SIG-M5 treated with dmso at 0.1 percent for 504 hours (cell line): Measurements from ENCODE around the gene ZNF71.
"Not testable (repeated sequence)": the region's sequence is repeated elsewhere in the genome, so short reads cannot be mapped to it uniquely, and the experiment has no call there.

ENCODE experiments used
- DNase-seq: peaks from one replicate; lab custom pipeline; 2025; ENCODE audit not compliant: unreplicated experiment; lab: John Stamatoyannopoulos, UW

ZNF71 gene

GRCh38 chr19:56622374-56622773 lies 27.3 kb downstream of the ZNF71 start:
- no peak for DNase-seq

- DNase-seq = no peak
Observed at GRCh38 chr19:56623006-56623405, 27.9 kb downstream of the ZNF71 start.

GRCh38 chr19:56625708-56626107 lies 30.6 kb downstream of the ZNF71 start:
- no peak for DNase-seq

- DNase-seq = no peak
Observed at GRCh38 chr19:56633021-56633420, 37.9 kb downstream of the ZNF71 start.

GRCh38 chr19:56637976-56638555 lies 43.0 kb downstream of the ZNF71 start:
- peak; percentile 33 for DNase-seq

GRCh38 chr19:56639217-56639616 lies 44.1 kb downstream of the ZNF71 start:
- DNase-seq = no peak

GRCh38 chr19:56642711-56643459 lies 47.8 kb downstream of the ZNF71 start, which contains the start of gene SMIM17:
TSS of gene SMIM17 (plus strand) at chr19:56643159. CDS start at chr19:56645668, 2,509 bp downstream.
- DNase-seq = no peak

GRCh38 chr19:56643460-56643955 lies 48.4 kb downstream of the ZNF71 start:
- DNase-seq = no peak

GRCh38 chr19:56654151-56654550 lies 59.0 kb downstream of the ZNF71 start:
- no peak for DNase-seq

- no peak for DNase-seq
Observed at GRCh38 chr19:56660381-56661107, 65.4 kb downstream of the ZNF71 start.

- DNase-seq = no peak
Observed at GRCh38 chr19:56661248-56661647, 66.1 kb downstream of the ZNF71 start.

- DNase-seq = no peak
Observed at GRCh38 chr19:56663931-56664500, 68.9 kb downstream of the ZNF71 start.

- DNase-seq = no peak
Observed at GRCh38 chr19:56664511-56664910, 69.4 kb downstream of the ZNF71 start.

GRCh38 chr19:56667311-56667870 lies 72.3 kb downstream of the ZNF71 start:
- no peak for DNase-seq

GRCh38 chr19:56668676-56669075 lies 73.6 kb downstream of the ZNF71 start:
- DNase-seq = no peak

- DNase-seq = no peak
Observed at GRCh38 chr19:56670401-56670960, 75.4 kb downstream of the ZNF71 start.

- no peak for DNase-seq
Observed at GRCh38 chr19:56670961-56671612, 76.0 kb downstream of the ZNF71 start.

- no peak for DNase-seq
Observed at GRCh38 chr19:56671613-56671994, 76.5 kb downstream of the ZNF71 start, which contains the start of gene ZNF835. TSS of gene ZNF835 (minus strand) at chr19:56671757. CDS start at chr19:56665198, 6,559 bp downstream.

- DNase-seq = not testable (repeated sequence)
Observed at GRCh38 chr19:56672610-56673009, 77.5 kb downstream of the ZNF71 start.
